HepG2 (cell line): ENCODE measurements around the gene NCOA3. TPM values are rescaled to one million over a fixed set of nuclear protein-coding genes. Genes with fewer than 3 reads are reported as not detected.
"Not testable (repeated sequence)": the region's sequence is repeated elsewhere in the genome, so short reads cannot be mapped to it uniquely, and the experiment has no call there.

Experiments
- ATAC-seq: fragments of 200-7000 bp; cut with Tn5 transposase; 3 replicates; pipeline ENCODE4 v1.9.1; 2020; ENCODE audit warnings: mild to moderate bottlenecking, moderate library complexity
- BruUV-seq: library from RNA; stranded (reverse); fragments of 400-500 nt; replicated peaks from 2 replicates; lab custom pipeline; 2021; lab: Mats Ljungman, UMichigan
- CTCF ChIA-PET: fragments of 300-600 bp; formaldehyde crosslinking; extraction: SDS; loops from one replicate; lab custom pipeline; 2021; ENCODE audit warnings: low total read pairs, inconsistent platforms, low intra/inter-chr PET ratio; lab: Yijun Ruan, JAX
- POLR2A ChIA-PET: fragments of 350-600 bp; sonication (Branson Sonifier 250); formaldehyde crosslinking; loops from one replicate; lab custom pipeline; 2020; ENCODE audit warnings: antibody characterized with exemption, inconsistent platforms; lab: Yijun Ruan, JAX
- DNase-seq: peaks from one replicate; pipeline ENCODE4 v3.0.0-alpha.2; 2015; ENCODE audit warnings: low spot score
- FAIRE-seq: peaks from 3 replicates; lab custom pipeline; 2011; peaks lifted over from hg19 to GRCh38; lab: Jason Lieb, UNC
- H2AFZ ChIP-seq: one replicate; pipeline ENCODE4 v1.6.1; 2011; ENCODE audit warnings: low read length, inconsistent platforms
- H3K27ac ChIP-seq: fragments of 300-600 bp; 3 replicates; pipeline ENCODE4 v1.8.0; 2011; ENCODE audit warnings: mixed run types, mild to moderate bottlenecking, mixed read lengths, low read length, inconsistent platforms; ENCODE audit not compliant: insufficient read depth; ENCODE audit errors: extremely low read length
- H3K27me3 ChIP-seq, 2 experiments: fragments of 200-600 bp in 1 of 2; 2 replicates in 1 of 2; 3 replicates in 1 of 2; pipeline versions ENCODE4 v1.6.0 to v1.8.0; 2011; ENCODE audit warnings: low read length in 2 of 2, mild to moderate bottlenecking in 2 of 2, moderate library complexity in 2 of 2, inconsistent platforms in 1 of 2; ENCODE audit not compliant: insufficient read depth in 2 of 2, control insufficient read depth in 1 of 2
- H3K36me3 ChIP-seq, 2 experiments: fragments of 200-600 bp in 1 of 2; replicated peaks in 1 of 2; 2 replicates in 1 of 2; 3 replicates in 1 of 2; pipeline versions ENCODE4 v1.5.1 to v1.8.0; 2011; ENCODE audit warnings: low read length in 2 of 2, inconsistent platforms in 1 of 2; ENCODE audit not compliant: insufficient read depth in 2 of 2, control insufficient read depth in 1 of 2
- H3K4me1 ChIP-seq: 2 replicates; pipeline ENCODE4 v1.5.1; 2012; ENCODE audit warnings: low read length, inconsistent platforms; ENCODE audit not compliant: insufficient read depth
- H3K4me2 ChIP-seq: 2 replicates; pipeline ENCODE4 v1.6.0; 2011; ENCODE audit warnings: low read depth, low read length, inconsistent platforms
- H3K4me3 ChIP-seq, 3 experiments: fragments of 200-600 bp in 1 of 3; sonication (generic), shearing (Covaris generic) in 1 of 3; replicated peaks in 1 of 3; 2 replicates each; pipeline ENCODE4 v1.5.1; 2011 to 2016; ENCODE audit warnings: low read length in 3 of 3, inconsistent platforms in 2 of 3, low read depth in 2 of 3, mild to moderate bottlenecking in 2 of 3, control low read depth in 1 of 3, mixed read lengths in 1 of 3; ENCODE audit not compliant: insufficient read depth in 1 of 3
- H3K79me2 ChIP-seq: one replicate; pipeline ENCODE4 v1.6.1; 2011; ENCODE audit warnings: low read length, inconsistent platforms; ENCODE audit not compliant: insufficient read depth
- H3K9ac ChIP-seq: 2 replicates; pipeline ENCODE4 v1.6.0; 2011; ENCODE audit warnings: mild to moderate bottlenecking, low read depth, low read length, inconsistent platforms; ENCODE audit not compliant: insufficient read depth
- H3K9me3 ChIP-seq: 2 replicates; pipeline ENCODE4 v1.5.1; 2012; ENCODE audit warnings: mild to moderate bottlenecking, low read length
- H4K20me1 ChIP-seq: 2 replicates; pipeline ENCODE4 v1.6.0; 2011; ENCODE audit warnings: inconsistent platforms, mild to moderate bottlenecking, low read length, moderate library complexity; ENCODE audit not compliant: insufficient read depth
- TAF1 ChIP-seq: sonication (generic); formaldehyde crosslinking; IDR thresholded peaks from 2 replicates; pipeline ENCODE4 v1.4.0; 2020; ENCODE audit warnings: missing genetic modification reagents
- ZNF501 ChIP-seq: sonication (generic); formaldehyde crosslinking; IDR thresholded peaks from 2 replicates; pipeline ENCODE4 v1.5.1; 2020; ENCODE audit warnings: mild to moderate bottlenecking, moderate library complexity, missing genetic modification reagents
- WGBS: methylation state at CpG from one replicate; pipeline ENCODE4 v1.1.6; 2017; ENCODE audit warnings: low lambda C conversion rate; 5-methylcytosine and 5-hydroxymethylcytosine counted together
- in situ Hi-C: cut with HindIII; loops from 2 replicates; pipeline ENCODE4 v1.10.0; 2017; ENCODE audit warnings: low pct_unique_long_range_greater_than_20kb; ENCODE audit not compliant: extremely low pct_ligation_motif_present
- intact Hi-C: fragments of 100-400 bp; cut with micrococcal nuclease; formaldehyde crosslinking; loops from one replicate; pipeline ENCODE4 v1.10.0; 2022; ENCODE audit not compliant: unreplicated experiment
- polyA plus RNA-seq, 8 experiments: library from polyadenylated mRNA; depleted of rRNA in 3 of 8; stranded (reverse) in 7 of 8; unstranded in 1 of 8; fragments of >200 nt; fragmentation: Illumina TruSeq in 4 of 8; extraction: Trizol in 4 of 8; gene quantifications; 2 replicates each; pipeline versions ENCODE4 v1.2.1 to v1.2.3, GENCODE V29; 2011 to 2016; ENCODE audit warnings: low read depth in 4 of 8, missing spikeins in 1 of 8, mixed read lengths in 1 of 8; ENCODE audit not compliant: insufficient read depth in 1 of 8
- total RNA-seq, 5 experiments: library from RNA; depleted of rRNA; stranded (reverse); fragments of >200 nt; fragmentation: Illumina TruSeq; extraction: Trizol; gene quantifications; 2 replicates each; pipeline ENCODE4 v1.2.3, GENCODE V29; 2016; ENCODE audit warnings: low read depth in 1 of 5

Gene NCOA3
- total and polyA plus RNA-seq, 2 of the 13 experiments (the other 11 are each of a cell fraction or from before 2014, with no cell fraction given) = 35.0 to 56.8 TPM

- WGBS = 85% methylated on average over 5 of the region's 5 CpGs
- DNase-seq (no peak), ATAC-seq (no peak), FAIRE-seq (no peak)
- intact Hi-C loops = loop anchor here (5.0 kb wide), 1 partner anchor 116 kb away; no protein-coding TSS in a partner anchor
- Histone ChIP-seq H3K27ac (no peak overlapping the region), H2AFZ (no peak overlapping the region), H3K9ac (no peak overlapping the region), H3K36me3 (no peaks in the 10 kb centered on the region), H3K4me3 (no peak overlapping the region), H3K27me3 (no peaks in the 10 kb centered on the region), H3K79me2 (no peaks in the 10 kb centered on the region), H3K4me2 (no peak overlapping the region), H3K4me1 (peaks cover 89% of the 10 kb centered on the region), H4K20me1 (no peaks in the 10 kb centered on the region), H3K9me3 (no peaks in the 10 kb centered on the region)
- TF ChIP-seq TAF1 (no peak), ZNF501 (CRISPR knock-in tag) (0 out of 2 replicates have a peak, but pooled peaks have one; percentile 38)
- BruUV-seq = no TSS peak
- CTCF ChIA-PET = no interaction called here
- in situ Hi-C loops = no loop called here
- POLR2A ChIA-PET = interaction anchor here (1.3 kb wide), 1 partner anchor 40 kb away, joined by 3 read pairs; no protein-coding TSS in a partner anchor
Measured at GRCh38 chr20:47461120-47461685, 40.5 kb upstream of the NCOA3 start.

GRCh38 chr20:47461906-47462305, 39.8 kb upstream of the NCOA3 start:
- H3K27me3 ChIP-seq, H3K4me2 ChIP-seq, H3K9me3 ChIP-seq, H3K4me3 ChIP-seq, CTCF ChIA-PET, ATAC-seq, DNase-seq, BruUV-seq, in situ Hi-C loops, H3K36me3 ChIP-seq, H3K27ac ChIP-seq, H4K20me1 ChIP-seq, FAIRE-seq, H3K79me2 ChIP-seq, H3K9ac ChIP-seq, H2AFZ ChIP-seq: not testable (repeated sequence)
- peaks cover 85% of the 10 kb centered on the region for H3K4me1 ChIP-seq
- intact Hi-C loops = loop anchor here (5.0 kb wide), 1 partner anchor 115 kb away; no protein-coding TSS in a partner anchor
- POLR2A ChIA-PET = interaction anchor here (1.3 kb wide), 1 partner anchor 39 kb away, joined by 3 read pairs; no protein-coding TSS in a partner anchor
- 95% methylated on average over 5 of the region's 5 CpGs for WGBS
